Thyroid gland (tissue), 4 donors: ENCODE data around the gene VCPKMT. TPM values are rescaled to one million over a fixed set of nuclear protein-coding genes. Genes with fewer than 3 reads are reported as not detected.

ENCODE experiments used
- DNase-seq, 2 donors: peaks; one replicate each; pipeline ENCODE4 v3.0.0-alpha.2; 2019
- H3K27ac ChIP-seq, 3 donors: fragments of 200-600 bp; sonication (generic); 1 replicate in 2 of 3; 2 replicates in 1 of 3; pipeline ENCODE4 v1.5.1; 2016 to 2019; ENCODE audit warnings: mild to moderate bottlenecking in 1 of 3, moderate library complexity in 1 of 3
- H3K27me3 ChIP-seq: fragments of 200-600 bp; sonication (generic); one replicate; pipeline ENCODE4 v1.5.1; 2019
- H3K36me3 ChIP-seq, 2 donors: fragments of 200-600 bp; sonication (generic); one replicate each; pipeline ENCODE4 v1.5.1; 2016 to 2019
- H3K4me1 ChIP-seq, 2 donors: fragments of 200-600 bp; sonication (generic); one replicate each; pipeline ENCODE4 v1.5.1; 2017 to 2019
- H3K4me3 ChIP-seq, 3 donors: fragments of 200-600 bp; sonication (generic); replicated peaks in 1 of 3; 1 replicate in 2 of 3; 2 replicates in 1 of 3; pipeline ENCODE4 v1.5.1; 2016; ENCODE audit warnings: mild to moderate bottlenecking in 1 of 3
- H3K9me3 ChIP-seq: fragments of 200-600 bp; sonication (generic); one replicate; pipeline ENCODE4 v1.5.1; 2017
- POLR2A ChIP-seq, 2 donors: fragments of 450-650 bp; IDR thresholded peaks; one replicate each; pipeline ENCODE4 v1.6.1; 2017; ENCODE audit warnings: antibody characterized with exemption in 2 of 2, mild to moderate bottlenecking in 2 of 2, moderate library complexity in 1 of 2
- WGBS, 2 donors: methylation state at CpG; one replicate each; pipeline ENCODE4 v1.1.5; 2017; 5-methylcytosine and 5-hydroxymethylcytosine counted together
- intact Hi-C: fragments of 100-400 bp; cut with DNase I; formaldehyde crosslinking; loops from one replicate; pipeline ENCODE4 v1.15.1; 2023
- total RNA-seq, 4 donors: library from RNA; depleted of rRNA; stranded (reverse); fragments of >200 nt; gene quantifications; one replicate each; pipeline ENCODE4 v1.2.3, GENCODE V29; 2016
- TF ChIP-seq, protein P1 (sequence below), 6 experiments: fragments of 200-600 bp in 3 of 6; fragments of 450-650 bp in 3 of 6; sonication (generic) in 3 of 6; IDR thresholded peaks; one replicate each; pipeline ENCODE4 v1.5.1; 2016 to 2019; ENCODE audit warnings: antibody characterized with exemption in 6 of 6, mild to moderate bottlenecking in 2 of 6, inconsistent platforms in 1 of 6, moderate library complexity in 1 of 6

Gene VCPKMT
- total RNA-seq, 4 donors from 2014 or later, result 4.5 to 16.0 (median 12.3) TPM

DNA sequence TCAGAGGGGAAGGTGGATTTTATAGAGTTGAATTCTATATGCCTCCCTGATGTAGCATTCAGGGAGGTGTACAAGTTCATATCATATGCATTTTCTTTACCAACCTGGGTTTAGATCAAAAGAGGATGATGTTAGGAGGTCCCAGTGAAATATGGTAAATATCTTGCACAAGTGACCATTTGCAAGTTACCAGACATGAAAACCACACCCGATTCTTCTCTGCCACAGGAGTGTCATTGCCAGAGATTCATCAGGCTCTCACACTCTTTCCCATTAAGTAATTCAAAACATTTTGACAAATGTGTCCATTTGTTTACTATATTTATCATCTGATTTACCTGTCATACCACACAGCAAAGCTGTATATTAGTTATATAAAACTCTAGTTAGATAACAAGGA is 44.0 kb downstream of the VCPKMT start:
- no peak for DNase-seq
- no peak overlapping the region for H3K27ac ChIP-seq
- no peaks in the 10 kb centered on the region for H3K9me3 ChIP-seq
- H3K36me3 ChIP-seq, result no peaks in the 10 kb centered on the region
- H3K27me3 ChIP-seq, result no peaks in the 10 kb centered on the region
- no peak for TF ChIP-seq POLR2A (IDR thresholded peaks at IDR 0.05)
- TF ChIP-seq, protein P1, sequence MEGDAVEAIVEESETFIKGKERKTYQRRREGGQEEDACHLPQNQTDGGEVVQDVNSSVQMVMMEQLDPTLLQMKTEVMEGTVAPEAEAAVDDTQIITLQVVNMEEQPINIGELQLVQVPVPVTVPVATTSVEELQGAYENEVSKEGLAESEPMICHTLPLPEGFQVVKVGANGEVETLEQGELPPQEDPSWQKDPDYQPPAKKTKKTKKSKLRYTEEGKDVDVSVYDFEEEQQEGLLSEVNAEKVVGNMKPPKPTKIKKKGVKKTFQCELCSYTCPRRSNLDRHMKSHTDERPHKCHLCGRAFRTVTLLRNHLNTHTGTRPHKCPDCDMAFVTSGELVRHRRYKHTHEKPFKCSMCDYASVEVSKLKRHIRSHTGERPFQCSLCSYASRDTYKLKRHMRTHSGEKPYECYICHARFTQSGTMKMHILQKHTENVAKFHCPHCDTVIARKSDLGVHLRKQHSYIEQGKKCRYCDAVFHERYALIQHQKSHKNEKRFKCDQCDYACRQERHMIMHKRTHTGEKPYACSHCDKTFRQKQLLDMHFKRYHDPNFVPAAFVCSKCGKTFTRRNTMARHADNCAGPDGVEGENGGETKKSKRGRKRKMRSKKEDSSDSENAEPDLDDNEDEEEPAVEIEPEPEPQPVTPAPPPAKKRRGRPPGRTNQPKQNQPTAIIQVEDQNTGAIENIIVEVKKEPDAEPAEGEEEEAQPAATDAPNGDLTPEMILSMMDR (IDR thresholded peaks at IDR 0.05), result no peak
- intact Hi-C loops, result no loop called here
- H3K4me1 ChIP-seq, result peaks cover 0 to 5% of the 10 kb centered on the region in 2 donors
- WGBS, 2 donors, result 89 to 95% methylated on average over 1 of the region's 1 CpG
- no peak overlapping the region for H3K4me3 ChIP-seq

DNA sequence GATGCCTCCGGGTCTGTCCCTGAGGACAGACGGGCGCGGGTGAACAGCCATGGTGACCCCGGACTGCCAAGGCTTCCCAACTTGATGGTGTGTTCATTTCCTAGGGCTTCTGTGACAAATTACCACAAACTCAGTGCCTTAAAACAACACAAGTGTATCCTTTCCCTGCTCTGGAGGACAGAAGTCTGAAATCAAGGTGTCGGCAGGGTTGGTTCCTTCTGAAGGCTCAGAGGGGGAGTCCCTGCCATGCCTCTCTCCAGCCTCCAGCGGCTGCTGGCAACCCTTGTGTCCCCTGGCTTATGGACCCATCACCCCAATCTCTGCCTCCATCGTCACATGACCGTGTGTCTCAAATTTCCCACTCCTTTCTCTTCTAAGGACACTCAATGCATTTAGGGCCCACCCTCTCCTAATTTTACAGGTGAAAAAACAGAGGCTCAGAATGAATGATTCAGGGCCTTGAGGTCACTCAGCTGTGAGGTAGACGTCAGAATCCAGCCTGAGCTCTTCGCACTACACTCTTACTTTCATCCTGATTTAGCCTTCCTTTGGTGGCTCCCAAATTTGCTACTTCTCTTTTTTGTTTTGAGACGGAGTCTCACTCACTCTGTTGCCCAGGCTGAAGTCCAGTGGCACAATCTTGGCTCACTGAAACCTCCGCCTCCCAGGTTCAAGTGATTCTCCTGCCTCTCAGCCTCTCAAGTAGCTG is 45.4 kb downstream of the VCPKMT start:
- no peak for TF ChIP-seq POLR2A (IDR thresholded peaks at IDR 0.05)
- TF ChIP-seq, protein P1 (IDR thresholded peaks at IDR 0.05), result no peak
- no peak overlapping the region for H3K27ac ChIP-seq
- peaks cover 0 to 5% of the 10 kb centered on the region in 2 donors for H3K4me1 ChIP-seq
- no peaks in the 10 kb centered on the region for H3K27me3 ChIP-seq
- 75 to 78% methylated on average over 12 to 13 of the region's 13 CpGs for WGBS, 2 donors
- H3K36me3 ChIP-seq, result no peaks in the 10 kb centered on the region
- intact Hi-C loops, result no loop called here
- no peaks in the 10 kb centered on the region for H3K9me3 ChIP-seq
- H3K4me3 ChIP-seq, result no peak overlapping the region
- no peak for DNase-seq

DNA sequence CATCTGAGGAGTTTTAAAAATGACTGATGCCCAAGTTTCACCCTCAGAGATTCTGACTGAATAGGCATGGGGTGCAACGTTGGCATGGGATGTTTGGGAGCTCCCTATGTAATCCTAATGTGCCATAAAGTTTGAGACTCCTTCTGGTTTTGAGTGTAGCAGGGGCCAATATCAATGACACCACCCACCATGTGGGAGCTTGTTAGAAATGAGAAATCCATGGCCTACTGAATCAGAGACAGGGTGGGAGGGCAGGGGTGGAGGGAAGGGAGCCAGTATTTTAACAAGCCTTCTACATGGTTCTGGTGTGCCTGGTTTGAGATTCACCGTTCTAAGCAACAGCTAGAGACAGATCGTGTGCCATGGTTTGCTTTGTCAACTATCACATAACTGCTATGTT is 46.1 kb downstream of the VCPKMT start:
- Histone ChIP-seq H3K4me1 (peaks cover 0 to 5% of the 10 kb centered on the region in 2 donors), H3K27ac (no peak overlapping the region), H3K27me3 (no peaks in the 10 kb centered on the region), H3K36me3 (no peaks in the 10 kb centered on the region), H3K4me3 (no peak overlapping the region), H3K9me3 (no peaks in the 10 kb centered on the region)
- TF ChIP-seq, protein P1 (IDR thresholded peaks at IDR 0.05), result no peak
- TF ChIP-seq POLR2A (IDR thresholded peaks at IDR 0.05), result no peak
- DNase-seq, result no peak
- intact Hi-C loops, result no loop called here
- 86 to 90% methylated on average over 3 of the region's 3 CpGs for WGBS, 2 donors

DNA sequence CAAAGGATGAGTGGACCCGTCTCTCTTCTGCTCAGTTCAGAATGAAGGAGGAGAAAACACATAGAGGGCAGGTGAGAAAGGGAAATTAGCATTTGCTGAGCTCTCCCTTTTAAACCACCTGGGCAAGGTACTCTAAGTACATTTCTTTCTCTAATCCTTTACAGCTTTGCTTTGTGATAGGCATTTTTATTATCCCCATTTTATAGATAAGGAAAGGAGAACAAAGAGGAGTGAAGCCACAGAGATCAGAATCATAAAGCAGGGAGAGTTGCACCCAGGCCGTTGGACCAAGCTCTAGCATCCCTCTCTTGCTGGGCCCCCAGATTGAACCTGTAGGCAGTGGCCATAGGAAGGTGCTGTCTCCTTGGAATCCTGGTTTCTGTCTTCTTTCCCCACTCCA is 47.0 kb downstream of the VCPKMT start:
- WGBS, 2 donors, result 68 to 85% methylated on average over 2 of the region's 2 CpGs
- intact Hi-C loops, result no loop called here
- TF ChIP-seq, protein P1 (IDR thresholded peaks at IDR 0.05), result no peak
- TF ChIP-seq POLR2A (IDR thresholded peaks at IDR 0.05), result no peak
- Histone ChIP-seq H3K27me3 (no peaks in the 10 kb centered on the region), H3K4me3 (no peak overlapping the region), H3K4me1 (peaks cover 0 to 5% of the 10 kb centered on the region in 2 donors), H3K27ac (no peak overlapping the region), H3K9me3 (no peaks in the 10 kb centered on the region), H3K36me3 (no peaks in the 10 kb centered on the region)
- no peak for DNase-seq

DNA sequence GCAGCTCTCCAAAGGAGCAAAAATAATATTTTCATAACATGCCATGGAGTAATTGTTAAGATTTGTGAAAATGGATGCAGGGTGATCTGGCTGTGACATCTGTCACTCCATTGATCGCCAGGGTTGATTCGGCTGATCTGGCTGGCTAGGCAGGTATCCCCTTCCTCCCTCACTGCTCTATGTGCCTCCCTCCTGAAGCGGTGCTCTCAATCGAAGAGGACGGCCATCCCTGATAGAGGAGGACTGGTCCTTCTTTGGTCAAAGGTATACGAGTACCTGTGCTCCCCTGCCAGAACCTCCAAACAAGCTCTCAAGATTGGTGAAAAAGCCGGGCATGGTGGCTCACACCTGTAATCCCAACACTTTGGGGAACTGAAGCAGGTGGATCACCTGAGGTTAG is 47.9 kb downstream of the VCPKMT start:
- no peak for DNase-seq
- intact Hi-C loops, result no loop called here
- Histone ChIP-seq H3K36me3 (no peaks in the 10 kb centered on the region), H3K27me3 (no peaks in the 10 kb centered on the region), H3K4me3 (no peak overlapping the region), H3K9me3 (no peaks in the 10 kb centered on the region), H3K27ac (no peak overlapping the region), H3K4me1 (peaks cover 0 to 5% of the 10 kb centered on the region in 2 donors)
- no peak for TF ChIP-seq POLR2A (IDR thresholded peaks at IDR 0.05)
- TF ChIP-seq, protein P1 (IDR thresholded peaks at IDR 0.05), result no peak
- WGBS, 2 donors, result 89 to 92% methylated on average over 7 of the region's 7 CpGs
